ENCODE data around the gene NPHS1.

DNA sequence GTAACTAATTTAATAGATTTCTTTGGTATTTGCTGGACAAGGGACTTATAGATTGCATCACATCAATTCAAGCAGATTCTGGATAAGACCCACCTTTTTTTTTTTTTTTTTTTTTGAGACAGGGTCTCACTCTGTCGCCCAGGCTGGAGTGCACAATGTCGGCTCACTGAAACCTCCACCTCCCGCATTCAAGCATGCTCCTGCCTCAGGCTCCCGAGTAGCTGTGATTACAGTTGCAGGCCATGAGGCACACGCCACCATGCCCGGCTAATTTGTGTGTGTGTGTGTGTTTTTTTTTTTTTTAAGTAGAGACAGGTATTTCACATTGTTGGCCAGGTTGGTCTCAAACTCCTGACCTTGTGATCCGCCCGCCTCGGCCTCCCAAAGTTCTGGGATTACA lies 35.5 kb downstream of the NPHS1 start:
- TF ChIP-seq, protein P1, sequence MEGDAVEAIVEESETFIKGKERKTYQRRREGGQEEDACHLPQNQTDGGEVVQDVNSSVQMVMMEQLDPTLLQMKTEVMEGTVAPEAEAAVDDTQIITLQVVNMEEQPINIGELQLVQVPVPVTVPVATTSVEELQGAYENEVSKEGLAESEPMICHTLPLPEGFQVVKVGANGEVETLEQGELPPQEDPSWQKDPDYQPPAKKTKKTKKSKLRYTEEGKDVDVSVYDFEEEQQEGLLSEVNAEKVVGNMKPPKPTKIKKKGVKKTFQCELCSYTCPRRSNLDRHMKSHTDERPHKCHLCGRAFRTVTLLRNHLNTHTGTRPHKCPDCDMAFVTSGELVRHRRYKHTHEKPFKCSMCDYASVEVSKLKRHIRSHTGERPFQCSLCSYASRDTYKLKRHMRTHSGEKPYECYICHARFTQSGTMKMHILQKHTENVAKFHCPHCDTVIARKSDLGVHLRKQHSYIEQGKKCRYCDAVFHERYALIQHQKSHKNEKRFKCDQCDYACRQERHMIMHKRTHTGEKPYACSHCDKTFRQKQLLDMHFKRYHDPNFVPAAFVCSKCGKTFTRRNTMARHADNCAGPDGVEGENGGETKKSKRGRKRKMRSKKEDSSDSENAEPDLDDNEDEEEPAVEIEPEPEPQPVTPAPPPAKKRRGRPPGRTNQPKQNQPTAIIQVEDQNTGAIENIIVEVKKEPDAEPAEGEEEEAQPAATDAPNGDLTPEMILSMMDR (IDR thresholded peaks at IDR 0.05; ENCODE audit: poor library complexity) = no peak
- TF ChIP-seq EZH2 (IDR thresholded peaks at IDR 0.05; ENCODE audit: borderline replicate concordance) = no peak
- no peak for TF ChIP-seq EZH2phosphoT487 (IDR thresholded peaks at IDR 0.05; ENCODE audit: low read depth, severe bottlenecking, unreplicated experiment)
